Nephron (organoid): ENCODE measurements around the gene FOXD2.

ENCODE experiments used
- H3K27ac Mint-ChIP-seq, 3 experiments: 2 replicates each; pipeline ENCODE4 v1.8.0; 2020; ENCODE audit warnings: mixed read lengths in 3 of 3, mild to moderate bottlenecking in 2 of 3, moderate library complexity in 1 of 3
- H3K27me3 Mint-ChIP-seq: 2 replicates; pipeline ENCODE4 v1.8.0; 2021; ENCODE audit warnings: low read depth, mild to moderate bottlenecking, moderate library complexity, mixed read lengths
- H3K36me3 Mint-ChIP-seq: 2 replicates; pipeline ENCODE4 v1.8.0; 2020; ENCODE audit warnings: low read depth, mixed read lengths
- H3K4me1 Mint-ChIP-seq: 2 replicates; pipeline ENCODE4 v1.8.0; 2020; ENCODE audit warnings: mixed read lengths
- H3K4me3 Mint-ChIP-seq, 3 experiments: 2 replicates each; pipeline ENCODE4 v1.8.0; 2020; ENCODE audit warnings: mild to moderate bottlenecking in 3 of 3, mixed read lengths in 3 of 3, moderate library complexity in 2 of 3
- H3K9me3 Mint-ChIP-seq: 2 replicates; pipeline ENCODE4 v1.8.0; 2020; ENCODE audit warnings: mixed read lengths
- CTCF ChIP-seq, 3 experiments: fragments of 200-600 bp; sonication (generic); IDR thresholded peaks; one replicate each; pipeline ENCODE4 v1.5.0; 2021; ENCODE audit warnings: antibody characterized with exemption in 3 of 3; ENCODE audit not compliant: unreplicated experiment in 3 of 3

The FOXD2 gene

GRCh38 chr1:47418122-47418521 lies 19.7 kb upstream of the FOXD2 start:
- Mint-ChIP-seq H3K4me1 (no peaks in the 10 kb centered on the region), H3K27me3 (peaks cover 85% of the 10 kb centered on the region)

DNA sequence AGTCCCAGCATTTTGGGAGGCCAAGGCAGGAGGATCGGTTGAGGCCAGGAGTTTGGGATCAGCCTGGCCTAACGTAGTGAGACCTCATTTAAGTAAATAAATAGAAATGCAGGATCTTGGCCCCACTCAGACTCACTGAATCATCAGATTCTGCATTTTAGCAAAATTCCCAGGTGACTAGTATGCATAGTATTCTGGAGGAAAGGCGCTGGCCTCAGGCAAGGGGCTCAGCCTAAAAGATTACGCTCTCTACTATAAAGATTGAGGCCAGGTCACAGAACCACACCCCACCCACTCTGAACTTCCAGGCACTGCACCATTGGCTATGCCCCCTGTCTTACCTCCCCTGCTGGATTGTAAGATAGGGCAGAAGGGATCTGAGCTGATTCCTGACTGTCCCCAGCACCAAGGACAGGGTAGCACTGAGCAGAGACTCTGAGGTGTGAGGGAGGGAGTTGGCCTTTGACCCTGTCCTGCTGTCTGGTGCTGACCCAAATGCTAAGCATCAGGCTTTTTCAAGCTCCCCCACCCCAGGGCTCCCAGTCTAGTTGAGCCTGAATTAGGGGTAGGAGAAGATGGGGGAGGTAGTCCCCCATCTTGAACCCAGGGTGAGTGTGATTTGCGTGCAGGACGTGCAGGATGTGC lies 19.0 kb upstream of the FOXD2 start:
- no peaks in the 10 kb centered on the region for H3K4me1 Mint-ChIP-seq
- peaks cover 81% of the 10 kb centered on the region for H3K27me3 Mint-ChIP-seq
- peak overlapping the region in 1 of 3 experiments; percentile 38 for H3K4me3 Mint-ChIP-seq
- no peak overlapping the region for H3K27ac Mint-ChIP-seq
- peaks cover 5% of the 10 kb centered on the region for H3K36me3 Mint-ChIP-seq
- H3K9me3 Mint-ChIP-seq = no peaks in the 10 kb centered on the region
- no peak for TF ChIP-seq CTCF (IDR thresholded peaks at IDR 0.05; ENCODE audit: unreplicated experiment in 3 of 3)

More at GRCh38 chr1:47418122-47418521, 19.7 kb upstream of the FOXD2 start:
- H3K4me3 Mint-ChIP-seq = peak overlapping the region; percentile 62 to 73 (median 69)
- no peak overlapping the region for H3K27ac Mint-ChIP-seq
- TF ChIP-seq CTCF (IDR thresholded peaks at IDR 0.05; ENCODE audit: unreplicated experiment in 3 of 3) = no peak
- no peaks in the 10 kb centered on the region for H3K9me3 Mint-ChIP-seq
- peaks cover 5% of the 10 kb centered on the region for H3K36me3 Mint-ChIP-seq

DNA sequence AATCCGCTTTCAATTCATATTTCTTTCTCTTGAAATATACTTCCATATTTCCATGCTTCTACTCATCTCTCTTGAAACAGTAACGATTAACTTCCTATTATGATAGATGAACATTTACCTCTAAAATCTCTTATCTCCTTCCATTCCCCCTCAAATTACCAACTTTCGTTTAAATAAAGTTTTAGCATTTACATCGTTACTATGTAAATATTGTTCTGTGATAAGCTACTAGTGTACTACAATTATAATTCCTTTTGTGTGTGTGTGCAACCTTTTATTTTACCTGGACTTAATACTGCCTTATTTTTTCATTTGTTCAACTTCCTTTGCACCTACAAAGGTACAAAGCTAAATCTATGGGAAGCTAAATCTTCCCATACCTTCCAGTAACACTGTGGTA lies 17.3 kb upstream of the FOXD2 start:
- H3K4me1 Mint-ChIP-seq = no peaks in the 10 kb centered on the region
- H3K27ac Mint-ChIP-seq = no peak overlapping the region
- TF ChIP-seq CTCF (IDR thresholded peaks at IDR 0.05; ENCODE audit: unreplicated experiment in 3 of 3) = no peak
- no peak overlapping the region for H3K4me3 Mint-ChIP-seq
- H3K36me3 Mint-ChIP-seq = peaks cover 5% of the 10 kb centered on the region
- peaks cover 75% of the 10 kb centered on the region for H3K27me3 Mint-ChIP-seq
- no peaks in the 10 kb centered on the region for H3K9me3 Mint-ChIP-seq

DNA sequence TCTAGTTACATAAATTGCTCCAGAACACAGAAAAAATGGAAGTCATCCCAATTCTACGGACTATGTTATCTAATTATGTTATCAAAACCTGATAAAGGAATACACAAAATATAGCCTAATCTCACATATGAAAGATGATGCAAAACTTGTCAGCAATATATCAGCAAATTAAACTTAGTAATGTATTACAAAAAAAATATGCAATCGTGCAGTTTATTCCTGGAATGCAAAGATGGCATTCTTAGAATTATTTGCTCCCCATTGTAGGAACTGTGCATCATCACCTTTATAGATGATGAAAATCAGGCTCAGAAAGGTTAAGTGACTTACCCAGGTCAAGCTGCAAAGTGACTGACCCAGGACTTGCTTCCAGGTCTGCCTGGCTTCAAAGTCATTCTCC lies 14.0 kb upstream of the FOXD2 start:
- Mint-ChIP-seq H3K9me3 (no peaks in the 10 kb centered on the region), H3K27ac (no peak overlapping the region), H3K36me3 (peaks cover 3% of the 10 kb centered on the region), H3K4me1 (no peaks in the 10 kb centered on the region), H3K4me3 (no peak overlapping the region), H3K27me3 (peaks cover 62% of the 10 kb centered on the region)
- TF ChIP-seq CTCF (IDR thresholded peaks at IDR 0.05; ENCODE audit: unreplicated experiment in 3 of 3) = no peak

DNA sequence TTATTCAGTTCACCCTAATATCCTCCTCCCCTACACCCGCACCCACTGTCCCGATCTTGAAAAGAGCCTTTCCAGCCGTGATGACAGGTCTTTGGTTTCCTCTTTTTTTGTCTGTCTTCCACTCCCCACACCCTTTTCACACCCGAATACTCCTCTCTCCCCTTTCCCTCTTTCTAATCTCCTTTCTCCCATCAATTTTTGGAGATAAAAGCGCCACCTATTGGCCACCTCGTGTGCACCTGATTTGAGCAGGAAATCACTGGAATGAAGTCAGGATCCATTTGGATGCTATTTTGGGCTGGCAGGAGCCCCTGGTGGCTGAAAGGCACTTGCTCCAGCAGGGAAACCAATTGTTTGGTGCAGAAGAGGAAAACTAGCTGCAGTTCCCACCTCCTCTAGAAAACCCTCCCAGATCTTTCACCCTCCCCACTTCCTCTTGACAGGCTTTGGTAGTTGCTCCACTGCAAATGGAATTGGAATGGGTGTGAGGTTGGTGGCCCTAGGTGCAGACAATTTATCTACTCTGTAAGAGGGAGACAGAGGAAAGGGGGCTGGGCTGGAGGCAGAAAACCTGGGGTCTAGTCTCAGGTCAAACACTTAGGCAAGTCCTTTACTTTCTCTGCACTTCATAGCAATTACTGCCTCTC lies 13.4 kb upstream of the FOXD2 start:
- Mint-ChIP-seq H3K27ac (no peak overlapping the region), H3K4me1 (no peaks in the 10 kb centered on the region), H3K4me3 (no peak overlapping the region), H3K36me3 (no peaks in the 10 kb centered on the region), H3K27me3 (peaks cover 62% of the 10 kb centered on the region), H3K9me3 (no peaks in the 10 kb centered on the region)
- peak; percentile 72 to 88 (median 78) for TF ChIP-seq CTCF (IDR thresholded peaks at IDR 0.05; ENCODE audit: unreplicated experiment in 3 of 3)

DNA sequence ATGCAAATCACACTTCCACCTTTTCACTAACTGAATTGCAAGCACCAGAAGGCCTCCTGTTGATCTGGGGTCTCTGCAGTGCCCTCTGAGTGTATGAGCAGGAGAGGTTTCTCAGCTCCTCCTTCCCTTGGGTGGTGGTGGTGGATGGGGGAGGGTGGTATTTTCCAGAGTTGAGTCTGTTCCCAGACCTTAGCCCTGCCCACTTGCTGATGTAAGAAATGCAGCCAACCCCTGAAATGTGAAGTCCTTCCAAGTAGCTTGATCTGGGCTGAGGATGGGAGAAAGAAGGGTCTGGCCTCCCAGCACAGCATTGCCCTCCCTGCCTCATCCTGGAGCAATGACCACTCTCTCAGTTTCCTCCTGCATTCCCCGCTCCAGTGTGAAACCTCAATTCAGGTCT lies 6.3 kb upstream of the FOXD2 start:
- no peaks in the 10 kb centered on the region for H3K9me3 Mint-ChIP-seq
- H3K4me3 Mint-ChIP-seq = no peak overlapping the region
- H3K27ac Mint-ChIP-seq = no peak overlapping the region
- peaks cover 53% of the 10 kb centered on the region for H3K4me1 Mint-ChIP-seq
- peaks cover 86% of the 10 kb centered on the region for H3K27me3 Mint-ChIP-seq
- no peaks in the 10 kb centered on the region for H3K36me3 Mint-ChIP-seq
- TF ChIP-seq CTCF (IDR thresholded peaks at IDR 0.05; ENCODE audit: unreplicated experiment in 3 of 3) = no peak
